NOMO-1 treated with dmso at 0.1 percent for 144 hours (cell line): ENCODE results near the gene CLINT1.

ENCODE experiments used
- DNase-seq: peaks from one replicate; lab custom pipeline; 2025; ENCODE audit not compliant: unreplicated experiment; lab: John Stamatoyannopoulos, UW

Gene CLINT1

DNA sequence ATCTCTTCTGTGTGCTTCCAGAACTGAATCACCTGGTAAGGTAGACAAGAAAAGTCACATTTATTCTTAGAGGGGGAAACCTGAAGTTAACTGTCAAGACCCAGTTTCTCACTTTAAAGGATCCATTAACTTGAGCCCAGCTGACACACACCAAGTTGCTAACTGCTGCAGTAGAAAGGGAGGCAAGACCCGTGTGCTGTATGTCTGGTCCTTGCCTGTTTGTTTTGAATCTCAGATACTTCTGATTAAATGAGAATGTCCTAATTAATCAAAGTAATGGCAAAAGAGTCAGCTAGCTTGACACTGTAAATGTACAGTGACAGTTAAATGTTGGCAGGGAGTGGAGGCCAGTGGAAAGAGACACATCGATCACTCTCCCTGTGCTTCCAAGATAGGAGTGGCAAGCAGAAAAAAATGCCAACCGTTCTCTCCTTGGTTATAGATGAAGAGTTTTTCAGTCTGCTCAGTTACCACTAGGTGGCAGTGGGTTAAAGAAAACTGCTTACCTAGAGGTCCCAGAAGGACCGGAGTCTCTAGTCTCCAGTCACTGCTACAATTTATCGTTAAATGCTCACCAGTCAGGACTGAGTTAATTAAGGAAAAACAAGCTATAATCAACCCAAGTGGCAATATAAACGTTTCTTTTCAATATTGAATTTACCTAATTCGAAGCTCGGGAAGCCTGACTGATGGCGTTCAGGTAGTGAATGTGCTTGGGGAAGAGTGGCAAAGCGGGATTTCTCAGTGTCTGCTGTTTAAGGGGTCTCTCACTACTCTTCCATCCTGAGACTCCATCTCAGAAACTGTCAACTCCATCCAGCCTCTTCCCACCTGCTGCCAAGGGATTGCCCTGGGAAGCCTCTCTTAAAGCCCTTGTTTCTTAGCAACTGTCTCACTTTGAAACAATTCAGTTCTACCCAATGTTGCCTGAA, 97.0 kb downstream of the CLINT1 start:
- peak; percentile 35 for DNase-seq

- DNase-seq = no peak
These were observed 100.2 kb downstream of the CLINT1 start for GRCh38 chr5:157758706-157759105.

DNA sequence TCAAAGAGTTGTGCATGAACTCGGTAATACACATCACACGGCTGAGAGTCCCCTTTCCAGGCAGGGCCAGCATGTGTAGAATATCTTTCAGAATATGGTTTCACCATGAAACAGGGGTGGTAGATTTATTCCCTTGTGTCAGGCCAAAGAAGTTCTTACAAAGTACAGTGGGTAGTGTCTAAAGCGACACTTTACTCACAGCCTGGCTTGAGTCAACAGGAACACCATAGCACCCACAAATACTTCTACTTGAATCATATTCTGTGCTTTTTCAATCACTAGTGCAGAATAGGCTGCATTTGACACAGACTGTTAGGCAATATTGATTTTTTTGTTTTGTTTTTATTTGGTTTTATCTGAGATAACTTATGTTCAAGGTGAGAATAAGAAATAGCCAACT, 102.8 kb downstream of the CLINT1 start:
- DNase-seq = no peak

GRCh38 chr5:157750320-157750719, 108.6 kb downstream of the CLINT1 start:
- no peak for DNase-seq

DNA sequence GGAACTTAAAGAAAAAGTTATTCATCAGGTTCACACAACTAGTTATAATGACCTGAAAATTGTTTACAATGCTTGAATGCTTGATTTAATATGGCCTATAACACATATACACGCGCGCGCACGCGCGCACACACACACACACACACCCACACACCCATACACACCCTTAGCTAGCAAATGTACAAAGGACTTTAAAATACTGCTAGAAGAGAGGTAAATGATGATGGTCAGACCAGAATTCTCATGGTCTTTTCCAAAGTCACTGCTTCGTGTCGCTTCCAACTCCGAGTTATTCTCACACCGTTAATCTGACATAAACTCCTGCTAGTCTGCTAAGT, 109.5 kb downstream of the CLINT1 start:
- no peak for DNase-seq

GRCh38 chr5:157748760-157749461, 110.0 kb downstream of the CLINT1 start:
- DNase-seq = no peak

DNA sequence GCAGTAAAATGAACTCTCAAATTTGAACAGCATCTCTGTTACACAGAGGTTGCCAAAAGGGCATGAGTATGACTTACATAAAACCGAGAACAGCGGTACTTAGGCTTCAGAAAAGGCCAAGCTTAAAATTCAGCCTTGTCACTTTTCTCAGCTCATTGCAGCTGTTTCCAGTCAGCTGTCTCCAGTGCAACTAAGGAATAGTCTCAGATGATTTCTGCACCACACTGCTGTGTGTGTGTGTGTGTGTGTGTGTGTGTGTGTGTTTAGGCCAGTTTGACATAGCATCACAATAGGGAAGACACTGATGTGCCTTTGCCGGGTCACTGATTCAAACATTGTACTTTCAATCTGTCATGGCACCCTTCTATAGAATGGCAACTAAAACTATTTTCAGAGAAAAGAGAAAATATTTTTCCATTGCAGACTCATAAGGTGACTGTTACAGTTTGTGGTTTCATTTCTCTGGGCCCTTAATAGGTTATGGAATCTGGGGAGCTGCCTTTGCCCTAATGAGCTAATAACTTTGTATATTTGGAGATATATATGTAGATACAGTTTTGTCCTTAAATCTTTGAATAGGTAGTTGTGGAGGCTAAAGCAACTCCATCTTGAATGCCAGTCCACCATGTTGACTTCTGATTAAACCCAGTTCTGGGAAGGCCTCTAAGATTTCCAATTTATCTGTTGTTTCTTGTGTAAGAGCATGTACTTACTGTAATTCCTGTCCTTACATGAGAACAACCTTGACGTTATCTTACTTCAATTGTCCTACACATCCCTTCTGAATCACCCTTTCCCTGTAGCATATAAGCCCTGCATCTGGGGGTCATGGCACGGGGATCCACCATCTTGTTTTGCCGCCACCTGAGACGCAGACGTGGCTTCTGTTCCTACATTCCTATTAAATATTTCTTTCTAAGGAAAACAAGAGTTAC, 110.9 kb downstream of the CLINT1 start:
- DNase-seq = no peak

GRCh38 chr5:157747173-157747740, 111.7 kb downstream of the CLINT1 start:
- no peak for DNase-seq

DNA sequence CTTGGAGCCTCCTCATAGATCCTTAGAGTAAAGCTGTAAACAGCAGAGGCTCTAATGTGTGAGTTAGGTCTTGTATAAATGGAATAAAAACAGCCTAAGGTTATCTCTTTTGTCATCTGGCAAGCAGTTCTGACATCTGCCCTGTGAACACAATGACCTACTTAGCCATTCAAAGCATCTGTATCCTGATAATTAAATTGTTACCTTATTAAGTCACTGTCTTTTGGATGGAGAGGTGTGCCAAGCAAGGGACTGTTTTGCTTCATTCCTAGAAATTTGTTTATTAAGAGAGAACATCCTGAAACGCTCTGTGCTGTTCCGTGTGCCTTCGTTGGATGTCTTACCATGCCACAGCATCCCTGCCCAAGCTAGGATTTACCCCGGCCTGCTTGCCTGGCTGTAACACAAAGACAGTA, 113.9 kb downstream of the CLINT1 start:
- DNase-seq = no peak

GRCh38 chr5:157744051-157745011, 114.6 kb downstream of the CLINT1 start:
- no peak for DNase-seq

- DNase-seq = peak; percentile 77
These were observed 115.5 kb downstream of the CLINT1 start, which contains the start of gene LSM11 for GRCh38 chr5:157743163-157744050. TSS of gene LSM11 (plus strand) at chr5:157743712. CDS start at chr5:157743751, 39 bp downstream.

DNA sequence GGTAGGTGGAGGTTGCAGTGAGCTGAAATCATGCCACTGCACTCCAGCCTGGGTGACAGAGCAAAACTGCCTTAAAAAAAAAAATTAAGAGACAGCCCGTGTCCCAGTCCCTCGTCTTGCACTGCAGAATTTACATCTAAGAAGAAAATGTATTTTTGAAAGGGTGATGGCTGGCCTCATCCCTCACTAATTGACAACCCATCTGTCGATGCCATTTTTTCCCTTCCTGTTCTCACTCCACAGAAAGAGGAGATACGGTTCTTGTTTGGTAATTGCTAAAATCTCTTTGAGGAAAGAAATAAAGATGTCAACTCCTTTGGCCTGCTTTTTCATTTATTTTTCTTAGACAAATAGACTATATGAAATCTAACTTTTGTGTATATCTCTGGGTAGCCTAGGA, 117.8 kb downstream of the CLINT1 start:
- DNase-seq = no peak

- DNase-seq = no peak
These were observed 118.7 kb downstream of the CLINT1 start for GRCh38 chr5:157740229-157740610.

GRCh38 chr5:157739388-157740228, 119.3 kb downstream of the CLINT1 start:
- no peak for DNase-seq

DNA sequence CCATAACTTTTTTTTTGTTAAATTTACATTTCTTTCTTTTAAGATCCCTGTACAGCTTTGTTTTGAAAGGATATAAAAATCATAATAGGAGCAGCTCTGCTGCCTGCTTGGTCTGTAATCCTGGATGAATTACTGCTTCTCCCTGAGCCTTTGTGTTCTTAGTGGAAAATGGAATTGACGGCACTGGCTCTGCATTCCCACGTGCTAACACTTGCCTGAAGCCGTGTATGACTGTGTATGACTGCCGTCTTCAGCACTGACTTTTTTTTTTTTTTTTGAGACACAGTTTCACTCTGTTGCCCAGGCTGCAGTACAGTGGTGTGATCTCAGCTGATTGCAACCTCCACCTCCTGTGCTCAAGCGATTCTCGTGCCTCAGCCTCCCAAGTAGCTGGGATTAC, 123.0 kb downstream of the CLINT1 start:
- DNase-seq = no peak
